H1 (cell line): ENCODE data around the gene ASB13. TPM values are rescaled to one million over a fixed set of nuclear protein-coding genes. Genes with fewer than 3 reads are reported as not detected.

Experiments
- CTCF ChIA-PET: fragments of 300-600 bp; sonication (Branson Sonifier 250); formaldehyde crosslinking; loops from one replicate; lab custom pipeline; 2021; ENCODE audit not compliant: partially characterized antibody; lab: Charles Lee
- POLR2A ChIA-PET: fragments of 300-600 bp; sonication (Branson Sonifier 250); formaldehyde crosslinking; loops from one replicate; lab custom pipeline; 2021; ENCODE audit warnings: inconsistent platforms; ENCODE audit not compliant: partially characterized antibody; lab: Charles Lee
- DNase-seq, 2 experiments: peaks; one replicate each; pipeline versions ENCODE4 v3.0.0 to v3.0.0-alpha.2; 2010 to 2022; ENCODE audit warnings: low spot score in 2 of 2, low read depth in 1 of 2, mixed read lengths in 1 of 2
- FAIRE-seq: peaks from 2 replicates; lab custom pipeline; 2011; peaks lifted over from hg19 to GRCh38; lab: Jason Lieb, UNC
- H2AFZ ChIP-seq: 2 replicates; pipeline ENCODE4 v1.8.1; 2012; ENCODE audit warnings: low read length, inconsistent platforms
- H2AK5ac ChIP-seq: 2 replicates; pipeline ENCODE4 v1.6.1; 2013; ENCODE audit warnings: low read depth, low read length
- H2BK120ac ChIP-seq: replicated peaks from 2 replicates; pipeline ENCODE3; 2013; ENCODE audit warnings: low read depth, low read length, inconsistent platforms
- H2BK12ac ChIP-seq: 2 replicates; pipeline ENCODE4 v1.6.1; 2013; ENCODE audit warnings: low read depth, low read length
- H2BK15ac ChIP-seq: 2 replicates; pipeline ENCODE4 v1.6.1; 2013; ENCODE audit warnings: low read length
- H2BK20ac ChIP-seq: 2 replicates; pipeline ENCODE4 v1.6.1; 2013; ENCODE audit warnings: low read length
- H2BK5ac ChIP-seq: 2 replicates; pipeline ENCODE4 v1.6.1; 2013; ENCODE audit warnings: low read depth, low read length
- H3K14ac ChIP-seq: 2 replicates; pipeline ENCODE4 v1.6.1; 2013; ENCODE audit warnings: inconsistent platforms; ENCODE audit not compliant: insufficient read length
- H3K18ac ChIP-seq: 2 replicates; pipeline ENCODE4 v1.6.1; 2013; ENCODE audit warnings: low read length; ENCODE audit errors: extremely low read depth
- H3K23ac ChIP-seq: 2 replicates; pipeline ENCODE4 v1.6.1; 2013; ENCODE audit warnings: inconsistent platforms; ENCODE audit not compliant: insufficient read length
- H3K23me2 ChIP-seq: 2 replicates; pipeline ENCODE4 v1.6.1; 2013; ENCODE audit warnings: low read depth, low read length
- H3K27ac ChIP-seq: 2 replicates; pipeline ENCODE4 v1.6.1; 2011; ENCODE audit warnings: low read depth, low read length, inconsistent platforms
- H3K27me3 ChIP-seq, 4 experiments: replicated peaks in 1 of 4; 1 replicate in 1 of 4; 2 replicates in 3 of 4; pipeline versions ENCODE4 v1.6.1 to v1.8.1; 2011 to 2013; ENCODE audit warnings: low read length in 3 of 4, mild to moderate bottlenecking in 3 of 4, inconsistent platforms in 2 of 4, mixed read lengths in 2 of 4, moderate library complexity in 1 of 4; ENCODE audit not compliant: control insufficient read depth in 3 of 4, insufficient read depth in 3 of 4; ENCODE audit errors: extremely low read depth in 1 of 4
- H3K36me3 ChIP-seq, 4 experiments: 2 replicates each; pipeline versions ENCODE4 v1.6.1 to v1.8.1; 2011 to 2013; ENCODE audit warnings: mild to moderate bottlenecking in 4 of 4, low read length in 3 of 4, moderate library complexity in 2 of 4, control low read depth in 1 of 4, inconsistent platforms in 1 of 4; ENCODE audit not compliant: insufficient read depth in 4 of 4, control insufficient read depth in 2 of 4
- H3K4ac ChIP-seq: replicated peaks from 2 replicates; pipeline ENCODE3; 2013; ENCODE audit warnings: low read length, low read depth, mixed read lengths, inconsistent platforms; ENCODE audit not compliant: insufficient read length
- H3K4me1 ChIP-seq, 4 experiments: replicated peaks in 1 of 4; 1 replicate in 1 of 4; 2 replicates in 3 of 4; pipeline versions ENCODE4 v1.6.1 to v1.8.1; 2011 to 2013; ENCODE audit warnings: low read length in 3 of 4, inconsistent platforms in 2 of 4, mixed read lengths in 1 of 4; ENCODE audit not compliant: insufficient read depth in 4 of 4, control insufficient read depth in 3 of 4
- H3K4me2 ChIP-seq, 2 experiments: 2 replicates each; pipeline versions ENCODE4 v1.6.1 to v1.8.1; 2011 to 2013; ENCODE audit warnings: low read depth in 2 of 2, low read length in 2 of 2, control low read depth in 1 of 2, inconsistent platforms in 1 of 2, mild to moderate bottlenecking in 1 of 2; ENCODE audit not compliant: insufficient read depth in 1 of 2
- H3K4me3 ChIP-seq, 4 experiments: fragments of 200-600, 300-600 bp in 1 of 4; sonication (generic), shearing (Covaris generic), sonication (Bioruptor Twin) in 1 of 4; 2 replicates each; pipeline versions ENCODE4 v1.5.1 to v1.8.1; 2011 to 2016; ENCODE audit warnings: low read length in 4 of 4, low read depth in 3 of 4, control low read depth in 2 of 4, inconsistent platforms in 2 of 4, mild to moderate bottlenecking in 2 of 4, mixed read lengths in 1 of 4, moderate library complexity in 1 of 4; ENCODE audit not compliant: insufficient read depth in 2 of 4; ENCODE audit errors: extremely low read depth in 1 of 4
- H3K56ac ChIP-seq: replicated peaks from 2 replicates; pipeline ENCODE3; 2013; ENCODE audit warnings: low read depth, mild to moderate bottlenecking, mixed read lengths, low read length, inconsistent platforms; ENCODE audit not compliant: insufficient read length
- H3K79me1 ChIP-seq: 2 replicates; pipeline ENCODE4 v1.6.1; 2013; ENCODE audit warnings: low read depth, low read length, control low read depth
- H3K79me2 ChIP-seq, 2 experiments: 2 replicates each; pipeline versions ENCODE4 v1.6.1 to v1.8.1; 2012 to 2013; ENCODE audit warnings: low read length in 2 of 2, mild to moderate bottlenecking in 2 of 2, inconsistent platforms in 1 of 2; ENCODE audit not compliant: insufficient read depth in 2 of 2, control insufficient read depth in 1 of 2
- H3K9ac ChIP-seq, 4 experiments: replicated peaks in 1 of 4; 1 replicate in 1 of 4; 2 replicates in 3 of 4; pipeline versions ENCODE4 v1.6.1 to v1.8.1; 2011 to 2013; ENCODE audit warnings: low read depth in 3 of 4, low read length in 3 of 4, control low read depth in 2 of 4, mild to moderate bottlenecking in 2 of 4, moderate library complexity in 2 of 4, inconsistent platforms in 1 of 4; ENCODE audit errors: extremely low read depth in 1 of 4
- H3K9me3 ChIP-seq, 2 experiments: 2 replicates each; pipeline versions ENCODE4 v1.6.1 to v1.8.1; 2012 to 2013; ENCODE audit warnings: mild to moderate bottlenecking in 2 of 2, moderate library complexity in 2 of 2, control low read depth in 1 of 2, inconsistent platforms in 1 of 2, low read depth in 1 of 2, low read length in 1 of 2, mixed read lengths in 1 of 2; ENCODE audit not compliant: insufficient read depth in 2 of 2
- H4K20me1 ChIP-seq, 2 experiments: replicated peaks in 1 of 2; 2 replicates each; pipeline versions ENCODE3 to v1.8.1; 2011 to 2013; ENCODE audit warnings: inconsistent platforms in 2 of 2, low read length in 2 of 2, mild to moderate bottlenecking in 1 of 2; ENCODE audit not compliant: insufficient read depth in 2 of 2, control insufficient read depth in 1 of 2
- H4K5ac ChIP-seq: 2 replicates; pipeline ENCODE4 v1.6.1; 2013; ENCODE audit warnings: low read length, low read depth, mixed read lengths, inconsistent platforms; ENCODE audit not compliant: insufficient read length
- H4K8ac ChIP-seq: 2 replicates; pipeline ENCODE4 v1.8.0; 2013; ENCODE audit warnings: mild to moderate bottlenecking, moderate library complexity, low read length, inconsistent platforms; ENCODE audit not compliant: insufficient read depth; ENCODE audit errors: extremely low read depth
- H4K91ac ChIP-seq: replicated peaks from 2 replicates; pipeline ENCODE3; 2013; ENCODE audit warnings: low read length, mixed read lengths, inconsistent platforms; ENCODE audit not compliant: insufficient read length
- HDAC2 ChIP-seq, 2 experiments: fragments of 300-600 bp in 1 of 2; sonication (generic) in 1 of 2; IDR thresholded peaks; 2 replicates each; pipeline ENCODE4 v1.6.1; 2011 to 2012; ENCODE audit warnings: low read depth in 2 of 2, low read length in 2 of 2, mild to moderate bottlenecking in 2 of 2, moderate library complexity in 2 of 2, borderline replicate concordance in 1 of 2, inconsistent platforms in 1 of 2
- RAD21 ChIP-seq, 2 experiments: IDR thresholded peaks in 1 of 2; conservative IDR thresholded peaks in 1 of 2; 2 replicates each; pipeline ENCODE4 v1.6.1; 2011; ENCODE audit warnings: low read depth in 2 of 2, low read length in 2 of 2, improper control_type of control experiment in 1 of 2, inconsistent platforms in 1 of 2, mild to moderate bottlenecking in 1 of 2, moderate library complexity in 1 of 2
- SIX5 ChIP-seq: IDR thresholded peaks from 2 replicates; pipeline ENCODE4 v1.6.1; 2011; ENCODE audit warnings: mild to moderate bottlenecking, low read depth, low read length
- TBP ChIP-seq: IDR thresholded peaks from 2 replicates; pipeline ENCODE4 v1.6.1; 2011; ENCODE audit warnings: low read depth, low read length, improper control_type of control experiment
- WGBS, 2 experiments: shearing (Covaris generic) in 1 of 2; methylation state at CpG; one replicate each; pipeline versions ENCODE4 v1.1.6 to v1.1.7; 2013 to 2015; ENCODE audit warnings: low lambda C conversion rate in 2 of 2, mixed read lengths in 2 of 2, inconsistent platforms in 1 of 2, low coverage in 1 of 2, missing lambda C conversion rate in 1 of 2; ENCODE audit not compliant: insufficient replicate concordance in 2 of 2, insufficient coverage in 1 of 2, insufficient read length in 1 of 2; ENCODE audit errors: extremely low coverage in 1 of 2, missing lambda C conversion rate in 1 of 2; 5-methylcytosine and 5-hydroxymethylcytosine counted together
- polyA plus RNA-seq, 7 experiments: library from polyadenylated mRNA; depleted of rRNA in 3 of 7; stranded (reverse) in 5 of 7; unstranded in 2 of 7; fragments of >200 nt in 5 of 7; fragments of 200-250 nt in 2 of 7; gene quantifications; 1 replicate in 5 of 7; 2 replicates in 1 of 7; 4 replicates in 1 of 7; pipeline versions ENCODE4 v1.2.1 to v1.2.3, GENCODE V29; 2011 to 2013; ENCODE audit warnings: missing spikeins in 2 of 7, mixed read lengths in 2 of 7
- total RNA-seq: library from RNA; stranded (reverse); fragmentation: NEBNext Ultra II Directional; extraction: Animal tissue kit (Norgen Biotek cat#: 25700); gene quantifications from 2 replicates; pipeline ENCODE4 v1.2.1, GENCODE V29; 2021

ASB13 gene
- total and polyA plus RNA-seq, 2 of the 8 experiments (the other 6 are each of a cell fraction or from before 2014, with no cell fraction given), result 12.3 to 20.2 TPM

DNA sequence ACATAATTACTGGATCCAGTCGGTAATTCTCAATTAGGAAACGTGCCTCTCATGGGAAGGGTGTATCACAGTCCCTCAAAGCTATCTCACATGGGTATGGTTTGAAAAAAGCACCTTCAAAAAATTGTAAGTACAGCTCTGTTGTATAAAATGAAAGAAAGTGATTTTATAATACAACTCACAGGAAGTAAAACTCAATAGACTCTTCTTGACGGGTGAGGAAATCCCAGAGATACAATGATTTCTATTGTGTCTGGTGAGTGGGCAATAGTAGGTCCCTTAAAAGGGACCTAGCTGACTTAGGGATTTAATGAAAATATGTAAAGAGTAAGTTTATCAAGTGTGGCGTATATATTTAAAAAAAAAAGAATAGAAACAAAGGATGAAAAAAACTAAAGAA, 45.2 kb upstream of the ASB13 start:
- no peaks in the 10 kb centered on the region for H3K9me3 ChIP-seq
- H3K79me1 ChIP-seq, result no peaks in the 10 kb centered on the region; the same call in 1 of the 2 replicates
- no peak overlapping the region for H3K4me3 ChIP-seq
- no peak overlapping the region for H4K91ac ChIP-seq
- peaks cover 0 to 81% of the 10 kb centered on the region in 2 experiments; a peak in 3 of 4 replicates for H3K79me2 ChIP-seq
- no peak overlapping the region for H3K9ac ChIP-seq
- ChIA-PET CTCF (interaction anchor here (0.9 to 1.4 kb wide), 4 partner anchors 19 to 256 kb away, joined by 3 read pairs; no protein-coding TSS in a partner anchor), POLR2A (interaction anchor here (1.4 to 1.9 kb wide), 3 partner anchors 15 to 28 kb away, joined by 3 to 4 read pairs (median 3); no protein-coding TSS in a partner anchor)
- H4K5ac ChIP-seq, result no peak overlapping the region
- H2BK5ac ChIP-seq, result no peak overlapping the region
- H3K36me3 ChIP-seq, result no peaks in the 10 kb centered on the region
- H3K23ac ChIP-seq, result no peak overlapping the region
- no peak overlapping the region for H2BK15ac ChIP-seq
- H3K4me1 ChIP-seq, result no peaks in the 10 kb centered on the region
- H2BK12ac ChIP-seq, result no peak overlapping the region
- H2BK120ac ChIP-seq, result no peak overlapping the region
- WGBS, 2 experiments, result 91 to 100% methylated on average over 1 to 4 of the region's 4 CpGs
- no peak overlapping the region for H3K27ac ChIP-seq
- H3K18ac ChIP-seq, result no peak overlapping the region
- H4K8ac ChIP-seq, result no peak overlapping the region
- DNase-seq (no peak), FAIRE-seq (no peak)
- no peak overlapping the region for H2AFZ ChIP-seq
- no peak overlapping the region for H3K4ac ChIP-seq
- no peaks in the 10 kb centered on the region for H3K23me2 ChIP-seq
- no peaks in the 10 kb centered on the region for H3K27me3 ChIP-seq
- TF ChIP-seq SIX5, result no peak
- TF ChIP-seq TBP, result no peak
- TF ChIP-seq HDAC2 (IDR thresholded peaks at IDR 0.05; ENCODE audit: borderline replicate concordance in 1 of 2, low read depth in 2 of 2, low read length in 2 of 2), result no peak
- TF ChIP-seq RAD21 (IDR thresholded peaks at IDR 0.05 in 1 of 2, conservative IDR thresholded peaks at IDR 0.05 in 1 of 2; ENCODE audit: low read depth in 2 of 2, low read length in 2 of 2), result no peak
- H3K4me2 ChIP-seq, result no peak overlapping the region
- H3K14ac ChIP-seq, result no peak overlapping the region
- H2AK5ac ChIP-seq, result no peak overlapping the region
- H2BK20ac ChIP-seq, result no peak overlapping the region
- no peaks in the 10 kb centered on the region for H4K20me1 ChIP-seq
- no peak overlapping the region for H3K56ac ChIP-seq
